Kasumi-1 (cell line): ENCODE results near the gene NUCKS1.

Experiments
- DNase-seq, 2 experiments: peaks; one replicate each; lab custom pipeline; 2025; lab: John Stamatoyannopoulos, UW

The NUCKS1 gene

DNA sequence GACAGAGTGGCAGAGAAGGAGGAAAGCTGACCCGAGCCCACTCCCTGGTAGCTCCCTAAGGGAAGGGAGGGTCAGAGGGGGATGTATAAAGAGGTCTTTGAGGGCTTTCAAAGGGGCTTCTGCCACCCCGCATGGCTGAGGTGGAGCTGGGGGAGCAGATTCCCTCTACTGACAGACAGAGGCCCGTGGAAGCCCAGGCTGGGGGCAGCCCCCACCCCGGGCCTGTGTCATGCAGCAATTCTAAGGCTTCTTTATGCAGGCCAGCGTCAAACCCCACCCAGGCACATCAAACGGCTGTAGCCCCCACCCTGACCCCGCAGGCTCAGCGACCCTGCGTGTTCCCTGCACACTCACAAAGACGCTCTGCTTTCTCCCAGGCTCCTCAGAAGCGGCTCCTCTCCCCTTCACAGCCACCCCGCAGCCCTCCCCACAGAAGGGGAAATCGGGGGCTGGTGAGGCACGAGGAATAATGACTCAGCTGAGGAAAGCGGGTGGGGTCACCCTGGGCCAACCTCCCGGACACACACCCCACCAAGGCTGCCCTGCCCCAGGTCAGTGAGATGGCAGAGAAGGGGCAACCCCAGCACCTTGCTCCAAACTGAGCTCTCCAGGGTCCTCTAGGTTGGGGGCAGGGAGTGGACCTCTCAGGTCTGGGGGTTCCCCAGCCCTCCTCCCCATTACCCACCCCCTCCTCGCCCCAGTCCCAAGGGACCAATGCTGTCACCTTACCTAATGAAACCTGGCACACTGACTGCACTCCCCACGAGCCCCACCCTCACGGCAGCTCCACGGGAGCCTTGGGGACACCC, 80.4 kb downstream of the NUCKS1 start:
- DNase-seq, result no peak

DNA sequence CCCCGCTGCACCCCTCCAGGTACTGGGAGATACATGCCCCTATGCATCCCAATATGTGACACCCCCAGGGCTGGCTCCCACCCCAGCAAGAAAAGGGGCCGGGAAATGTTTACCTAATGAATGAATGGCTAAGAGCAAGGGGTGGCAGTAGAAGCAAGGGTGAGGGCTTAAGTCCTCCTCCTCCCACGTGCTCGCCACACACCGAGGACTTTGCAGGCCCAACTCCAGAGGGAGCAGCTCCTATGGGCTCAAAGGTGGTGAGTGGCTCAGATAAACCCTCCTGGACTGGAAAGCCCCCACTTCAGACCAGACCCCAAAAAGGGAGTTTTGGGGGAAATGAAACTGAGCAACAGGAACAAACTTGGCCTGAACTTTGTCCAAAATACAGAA, 81.0 kb downstream of the NUCKS1 start:
- DNase-seq, result no peak

DNA sequence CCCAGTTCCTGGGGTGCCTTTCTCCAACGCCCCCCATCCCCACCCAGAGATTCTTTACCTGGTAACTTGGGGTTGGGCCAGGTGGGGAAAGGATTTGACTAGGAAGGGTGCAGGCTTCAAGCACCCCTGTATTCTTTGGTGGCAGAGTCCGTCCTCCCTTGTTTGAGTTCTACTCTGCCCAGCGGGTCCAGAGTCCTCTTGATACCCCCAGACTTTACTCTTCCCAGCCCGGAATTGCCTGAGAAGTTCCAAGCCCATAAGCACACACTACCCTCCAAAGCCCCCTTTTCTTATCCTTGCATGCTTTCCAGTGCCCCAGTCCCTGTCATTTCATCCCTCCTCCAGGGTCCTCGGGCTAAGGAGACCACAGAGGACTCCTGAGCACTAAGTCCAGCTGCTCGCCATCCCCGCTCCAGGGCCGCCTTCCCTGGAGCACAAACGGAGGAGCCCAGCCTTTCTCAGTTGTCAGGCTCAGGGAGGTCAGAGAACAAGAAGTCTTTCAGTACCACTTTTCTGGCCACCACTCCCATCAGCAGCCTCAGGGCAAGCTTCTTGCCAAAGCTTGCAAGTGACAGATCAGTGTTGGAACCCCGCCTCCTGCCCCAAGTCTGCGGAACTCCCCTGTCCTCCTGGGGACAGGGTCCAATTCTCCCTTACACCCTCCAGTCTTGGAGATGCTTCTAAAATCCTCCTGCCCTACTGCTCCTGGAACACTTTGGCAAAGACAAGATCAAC, 81.9 kb downstream of the NUCKS1 start:
- DNase-seq, result no peak

DNA sequence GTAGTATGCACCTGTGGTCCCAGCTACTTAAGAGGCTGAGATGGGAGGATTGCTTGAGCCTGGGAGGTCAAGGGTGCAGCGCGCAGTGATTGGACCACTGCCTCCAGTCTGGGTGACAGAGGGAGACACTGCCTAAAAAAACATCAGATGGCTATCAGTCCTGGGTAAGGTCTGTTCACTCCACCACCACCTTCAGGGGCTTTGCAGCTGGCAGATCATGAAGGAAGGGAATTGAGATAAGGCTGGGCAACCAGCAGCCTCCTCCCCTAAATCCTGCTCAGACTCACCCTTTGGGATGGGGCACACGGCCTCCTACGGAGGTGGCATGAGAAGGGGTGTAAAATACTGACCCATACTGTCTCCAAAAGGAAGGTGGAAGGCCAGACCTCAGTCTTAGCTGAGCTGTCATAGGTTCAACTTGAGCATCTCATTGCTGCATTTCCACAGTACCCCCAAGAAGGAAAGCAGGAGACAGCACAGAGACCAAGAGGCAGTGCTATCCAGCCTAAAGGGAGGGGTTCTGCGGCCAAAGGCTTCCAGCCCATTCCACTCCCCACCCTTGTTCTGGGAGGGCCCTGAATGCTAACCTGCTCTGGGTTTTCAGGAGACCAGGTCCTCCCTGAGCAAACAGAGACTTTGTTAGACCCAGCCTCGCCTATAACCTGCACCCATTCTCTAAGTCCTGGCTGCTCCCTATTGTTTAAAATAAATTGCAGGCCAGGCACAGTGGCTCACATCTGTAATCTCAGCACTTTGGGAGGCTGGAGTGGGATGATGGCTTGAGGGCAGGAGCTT, 83.4 kb downstream of the NUCKS1 start:
- no peak for DNase-seq

DNA sequence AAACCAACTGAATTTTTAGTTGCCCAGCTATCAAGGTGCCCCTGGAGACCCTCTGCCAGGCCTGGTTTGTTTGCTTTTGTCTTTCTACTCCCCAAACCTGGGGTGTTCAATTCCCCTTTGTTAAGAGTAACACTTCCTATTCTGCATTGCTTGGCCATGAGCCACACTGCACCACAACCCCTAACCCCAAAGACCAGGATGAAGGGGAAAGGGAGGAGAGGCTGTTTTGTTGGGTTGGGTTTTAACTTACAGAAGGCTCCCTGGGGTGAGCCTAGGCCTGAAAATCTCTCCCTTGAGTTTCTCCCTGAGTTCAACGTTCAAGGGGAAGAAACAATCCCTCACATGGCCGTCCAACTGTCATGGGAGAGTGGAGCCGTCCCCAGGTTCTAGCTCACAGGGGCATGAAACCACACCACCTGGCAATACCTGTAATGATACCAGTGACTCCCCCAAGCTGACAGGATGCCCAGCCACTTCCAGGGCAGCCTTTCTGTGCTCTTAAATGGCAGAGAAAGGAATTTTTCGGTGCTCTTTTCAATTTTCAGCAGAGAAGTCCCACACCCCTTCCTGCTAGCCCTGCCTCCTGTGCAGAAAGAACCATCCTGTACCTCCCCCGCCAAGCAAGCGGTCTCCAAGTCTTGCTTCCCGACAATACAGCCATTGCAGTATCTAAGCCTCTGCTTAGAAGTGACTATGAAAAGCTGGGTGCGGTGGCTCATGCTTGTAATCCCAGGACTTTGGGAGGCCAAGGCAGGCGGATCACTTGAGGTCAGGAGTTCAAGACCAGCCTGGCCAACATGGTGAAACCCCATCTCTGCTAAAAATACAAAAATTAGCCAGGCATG, 84.6 kb downstream of the NUCKS1 start:
- DNase-seq, result peak; percentile 51 to 59

DNA sequence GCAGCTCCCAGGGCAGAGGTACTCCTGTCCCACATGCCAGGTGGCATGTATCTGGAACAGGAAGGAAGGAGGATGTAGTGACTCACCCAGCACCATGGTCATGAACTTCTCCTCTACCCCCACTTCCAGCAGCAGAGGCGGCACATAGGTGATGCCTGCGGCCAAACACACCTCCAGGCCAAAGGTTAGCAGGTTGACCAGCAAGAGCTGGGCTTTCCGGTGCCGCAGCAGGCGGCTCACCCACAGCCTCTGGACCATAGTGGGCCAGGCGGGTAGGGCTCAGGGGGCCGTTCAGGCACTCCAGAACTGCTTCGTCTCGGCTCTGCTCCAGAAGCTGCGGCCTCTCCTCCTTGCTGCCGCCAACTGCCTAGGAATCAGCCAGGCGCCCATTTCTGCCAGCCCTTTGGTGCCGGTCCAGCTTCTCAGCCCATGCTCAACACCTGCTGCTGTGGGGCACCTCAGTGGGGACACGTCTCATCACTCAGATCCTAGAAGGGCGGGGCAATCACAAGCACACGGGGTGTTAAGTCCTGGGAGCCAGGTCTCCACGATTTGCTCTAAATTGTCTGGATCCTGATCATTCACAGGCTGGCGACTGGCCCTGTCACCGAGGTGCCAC, 85.5 kb downstream of the NUCKS1 start:
- no peak for DNase-seq

DNA sequence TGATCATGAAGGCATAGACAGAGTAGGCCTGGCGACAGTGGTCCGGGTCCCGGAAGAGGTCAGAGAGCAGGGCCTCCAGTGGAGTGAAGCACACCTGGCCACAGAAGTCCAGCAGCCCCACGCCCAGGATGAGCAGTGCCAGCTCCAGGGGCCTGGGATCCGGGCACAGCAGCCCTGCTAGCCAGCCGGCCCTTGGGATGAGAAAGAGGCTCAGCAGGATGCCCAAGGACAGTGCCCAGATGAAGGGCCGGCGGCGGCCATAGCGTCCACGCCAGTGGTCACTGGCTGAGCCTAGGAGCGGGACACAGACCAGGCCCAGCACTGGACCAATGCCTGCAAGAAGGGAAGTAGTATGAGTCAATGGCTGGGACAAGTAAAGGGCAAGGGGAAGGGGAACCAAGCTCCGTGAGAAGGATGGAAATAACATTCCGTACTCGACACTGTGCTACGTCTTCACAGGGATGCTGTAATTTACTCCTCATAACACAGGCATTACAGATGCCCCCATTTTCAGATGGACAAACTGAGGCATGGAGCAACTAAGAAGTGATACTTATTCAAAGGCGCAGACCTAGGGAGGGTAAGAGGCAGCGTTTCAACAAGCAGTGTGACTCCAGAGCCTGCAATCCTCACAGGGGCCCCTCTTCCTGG, 86.6 kb downstream of the NUCKS1 start:
- no peak for DNase-seq
